ENCODE measurements around the gene MAPRE2.

MAPRE2 gene

DNA sequence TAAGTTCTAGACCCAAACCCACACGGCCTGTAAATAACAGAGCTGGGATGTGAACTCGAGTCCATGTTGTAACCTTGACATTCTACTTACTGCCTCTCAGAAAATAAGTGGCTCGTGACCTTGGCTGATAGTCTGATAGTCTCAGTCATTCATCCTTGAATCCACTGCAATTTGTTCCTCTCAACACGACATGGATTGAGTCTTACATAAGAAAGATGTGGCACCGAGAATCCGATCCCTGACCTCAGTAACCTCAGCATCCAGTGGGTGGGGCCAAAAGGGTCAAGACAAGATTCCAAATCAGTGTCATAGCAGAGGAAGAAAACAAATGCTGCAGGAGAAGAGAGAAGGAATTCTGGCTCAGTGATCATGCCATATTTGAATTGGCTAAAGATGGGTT is 97.6 kb downstream of the MAPRE2 start:
- TF ChIP-seq EZH2 (IDR thresholded peaks at IDR 0.05; ENCODE audit: borderline replicate concordance, low read length) = no peak
- TF ChIP-seq, protein P1, sequence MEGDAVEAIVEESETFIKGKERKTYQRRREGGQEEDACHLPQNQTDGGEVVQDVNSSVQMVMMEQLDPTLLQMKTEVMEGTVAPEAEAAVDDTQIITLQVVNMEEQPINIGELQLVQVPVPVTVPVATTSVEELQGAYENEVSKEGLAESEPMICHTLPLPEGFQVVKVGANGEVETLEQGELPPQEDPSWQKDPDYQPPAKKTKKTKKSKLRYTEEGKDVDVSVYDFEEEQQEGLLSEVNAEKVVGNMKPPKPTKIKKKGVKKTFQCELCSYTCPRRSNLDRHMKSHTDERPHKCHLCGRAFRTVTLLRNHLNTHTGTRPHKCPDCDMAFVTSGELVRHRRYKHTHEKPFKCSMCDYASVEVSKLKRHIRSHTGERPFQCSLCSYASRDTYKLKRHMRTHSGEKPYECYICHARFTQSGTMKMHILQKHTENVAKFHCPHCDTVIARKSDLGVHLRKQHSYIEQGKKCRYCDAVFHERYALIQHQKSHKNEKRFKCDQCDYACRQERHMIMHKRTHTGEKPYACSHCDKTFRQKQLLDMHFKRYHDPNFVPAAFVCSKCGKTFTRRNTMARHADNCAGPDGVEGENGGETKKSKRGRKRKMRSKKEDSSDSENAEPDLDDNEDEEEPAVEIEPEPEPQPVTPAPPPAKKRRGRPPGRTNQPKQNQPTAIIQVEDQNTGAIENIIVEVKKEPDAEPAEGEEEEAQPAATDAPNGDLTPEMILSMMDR (IDR thresholded peaks at IDR 0.05; ENCODE audit: low read length) = no peak
- Histone ChIP-seq H2AFZ (ENCODE audit: low read length) (no peak overlapping the region), H3F3A (ENCODE audit: insufficient read depth, low read length) (no peaks in the 10 kb centered on the region), H3K27me3 (ENCODE audit: insufficient read depth, low read length) (no peaks in the 10 kb centered on the region), H3K9me3 (ENCODE audit: low read length) (no peaks in the 10 kb centered on the region), H3K4me3 (ENCODE audit: low read depth, low read length, poor library complexity, severe bottlenecking) (no peak overlapping the region), H3K79me2 (ENCODE audit: insufficient read depth, low read length) (no peaks in the 10 kb centered on the region), H3K4me2 (ENCODE audit: low read length) (no peak overlapping the region), H3K4me1 (ENCODE audit: insufficient read depth, low read length, severe bottlenecking) (peaks cover 20% of the 10 kb centered on the region), H3K9me2 (ENCODE audit: low read depth, low read length) (no peaks in the 10 kb centered on the region), H3K36me3 (ENCODE audit: insufficient read depth, low read length) (peaks cover 62% of the 10 kb centered on the region; the same call in 1 of the 2 replicates), H4K20me1 (ENCODE audit: insufficient read depth, low read length) (no peaks in the 10 kb centered on the region), H3K27ac (ENCODE audit: low read depth, low read length, poor library complexity, severe bottlenecking) (no peak overlapping the region), H3K9ac (ENCODE audit: low read length) (no peak overlapping the region)

DNA sequence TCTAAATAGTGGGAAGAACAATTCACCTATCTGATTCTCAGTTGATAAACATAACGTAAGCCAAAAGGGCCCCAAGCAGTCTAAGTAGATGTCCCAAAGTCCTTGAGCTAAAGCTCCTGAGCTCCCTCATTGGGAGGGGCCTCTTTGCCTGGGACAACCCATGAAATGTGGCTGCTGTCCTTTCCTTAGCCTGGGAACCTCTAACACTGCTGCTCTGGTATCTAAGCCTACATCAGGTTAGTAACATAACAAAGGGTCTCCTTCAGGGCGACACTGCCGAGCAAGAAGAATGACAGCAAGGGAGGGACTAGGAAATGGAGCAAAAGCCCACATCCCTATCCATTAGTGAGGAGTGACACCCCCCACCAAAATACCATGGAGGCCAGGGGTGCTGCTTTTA is 98.3 kb downstream of the MAPRE2 start:
- Histone ChIP-seq H4K20me1 (ENCODE audit: insufficient read depth, low read length) (no peaks in the 10 kb centered on the region), H3K9me2 (ENCODE audit: low read depth, low read length) (no peaks in the 10 kb centered on the region), H3K36me3 (ENCODE audit: insufficient read depth, low read length) (peaks cover 54% of the 10 kb centered on the region; the same call in 1 of the 2 replicates), H3K79me2 (ENCODE audit: insufficient read depth, low read length) (no peaks in the 10 kb centered on the region), H3K4me3 (ENCODE audit: low read depth, low read length, poor library complexity, severe bottlenecking) (no peak overlapping the region), H3K4me1 (ENCODE audit: insufficient read depth, low read length, severe bottlenecking) (peaks cover 20% of the 10 kb centered on the region), H3K27ac (ENCODE audit: low read depth, low read length, poor library complexity, severe bottlenecking) (no peak overlapping the region), H3K9me3 (ENCODE audit: low read length) (no peaks in the 10 kb centered on the region), H3K27me3 (ENCODE audit: insufficient read depth, low read length) (no peaks in the 10 kb centered on the region), H3K9ac (ENCODE audit: low read length) (no peak overlapping the region), H2AFZ (ENCODE audit: low read length) (no peak overlapping the region), H3K4me2 (ENCODE audit: low read length) (no peak overlapping the region), H3F3A (ENCODE audit: insufficient read depth, low read length) (no peaks in the 10 kb centered on the region)
- TF ChIP-seq EZH2 (IDR thresholded peaks at IDR 0.05; ENCODE audit: borderline replicate concordance, low read length) = no peak
- TF ChIP-seq, protein P1 (IDR thresholded peaks at IDR 0.05; ENCODE audit: low read length) = no peak

GRCh38 chr18:35141077-35141476 is 99.9 kb downstream of the MAPRE2 start:
- Histone ChIP-seq H3K9me3 (ENCODE audit: low read length) (no peaks in the 10 kb centered on the region), H3K9me2 (ENCODE audit: low read depth, low read length) (no peaks in the 10 kb centered on the region), H3K27me3 (ENCODE audit: insufficient read depth, low read length) (no peaks in the 10 kb centered on the region), H3K4me1 (ENCODE audit: insufficient read depth, low read length, severe bottlenecking) (peaks cover 20% of the 10 kb centered on the region), H4K20me1 (ENCODE audit: insufficient read depth, low read length) (no peaks in the 10 kb centered on the region), H3K36me3 (ENCODE audit: insufficient read depth, low read length) (peaks cover 39% of the 10 kb centered on the region; the same call in 1 of the 2 replicates), H3K9ac (ENCODE audit: low read length) (no peak overlapping the region), H3K27ac (ENCODE audit: low read depth, low read length, poor library complexity, severe bottlenecking) (peak overlapping the region; percentile 34), H3F3A (ENCODE audit: insufficient read depth, low read length) (no peaks in the 10 kb centered on the region), H3K4me3 (ENCODE audit: low read depth, low read length, poor library complexity, severe bottlenecking) (no peak overlapping the region), H3K4me2 (ENCODE audit: low read length) (no peak overlapping the region), H2AFZ (ENCODE audit: low read length) (no peak overlapping the region), H3K79me2 (ENCODE audit: insufficient read depth, low read length) (no peaks in the 10 kb centered on the region)
- TF ChIP-seq EZH2 (IDR thresholded peaks at IDR 0.05; ENCODE audit: borderline replicate concordance, low read length) = no peak
- TF ChIP-seq, protein P1 (IDR thresholded peaks at IDR 0.05; ENCODE audit: low read length) = no peak

Measured in OCI-LY1 (cell line).